Measurements from ENCODE around the gene DENR.
"Not testable (repeated sequence)": the region's sequence is repeated elsewhere in the genome, so short reads cannot be mapped to it uniquely, and the experiment has no call there.

Gene DENR

GRCh38 chr12:122795807-122796206, 43.2 kb downstream of the DENR start:
- H3K4me3 ChIP-seq (ENCODE audit: low read depth, low read length), result no peak overlapping the region
- H3K9me3 ChIP-seq (ENCODE audit: insufficient read depth, low read depth, low read length), result no peaks in the 10 kb centered on the region
- H3K4me1 ChIP-seq (ENCODE audit: control insufficient read depth in 1 of 2, insufficient read depth in 2 of 2, low read length in 2 of 2), result no peaks in the 10 kb centered on the region
- no peaks in the 10 kb centered on the region for H3K36me3 ChIP-seq (ENCODE audit: control insufficient read depth in 1 of 2, insufficient read depth in 2 of 2, low read length in 2 of 2)
- H3K9ac ChIP-seq (ENCODE audit: low read length), result no peak overlapping the region
- H3K4me2 ChIP-seq (ENCODE audit: low read length), result no peak overlapping the region
- no peak overlapping the region for H3K23ac ChIP-seq (ENCODE audit: low read length)
- H4K91ac ChIP-seq (ENCODE audit: low read depth, low read length), result no peak overlapping the region
- no peak overlapping the region for H4K8ac ChIP-seq (ENCODE audit: low read depth, low read length)
- H3K14ac ChIP-seq (ENCODE audit: low read length), result no peak overlapping the region
- no peak for DNase-seq
- H3K27me3 ChIP-seq (ENCODE audit: insufficient read depth, low read length), result no peaks in the 10 kb centered on the region
- no peaks in the 10 kb centered on the region for H3K79me2 ChIP-seq (ENCODE audit: control insufficient read depth, insufficient read depth, low read length, poor library complexity)
- no peak overlapping the region for H2BK5ac ChIP-seq (ENCODE audit: low read depth, low read length, poor library complexity)
- no peak overlapping the region for H2BK120ac ChIP-seq (ENCODE audit: insufficient read depth, low read length, poor library complexity)
- no peak overlapping the region for H2AK5ac ChIP-seq (ENCODE audit: low read length)
- no peak overlapping the region for H3K4ac ChIP-seq (ENCODE audit: low read depth, low read length)
- no peak overlapping the region for H2BK12ac ChIP-seq (ENCODE audit: low read length)
- no peak overlapping the region for H2AFZ ChIP-seq (ENCODE audit: insufficient read depth, low read length, poor library complexity)
- H3K27ac ChIP-seq (ENCODE audit: low read depth, low read length), result no peak overlapping the region
- no peak overlapping the region for H3K18ac ChIP-seq (ENCODE audit: low read length)
- no CpG with 5 or more reads among the region's 4 CpGs for WGBS (ENCODE audit: extremely low coverage, insufficient coverage, insufficient read length)
- no peaks in the 10 kb centered on the region for H3K79me1 ChIP-seq (ENCODE audit: low read length)
- H4K12ac ChIP-seq (ENCODE audit: low read depth, low read length), result no peak overlapping the region

- WGBS (ENCODE audit: extremely low coverage, insufficient coverage, insufficient read length), result no CpG with 5 or more reads among the region's 13 CpGs
- DNase-seq, result no peak
Measured at GRCh38 chr12:122799641-122800243, 47.1 kb downstream of the DENR start.

DNA sequence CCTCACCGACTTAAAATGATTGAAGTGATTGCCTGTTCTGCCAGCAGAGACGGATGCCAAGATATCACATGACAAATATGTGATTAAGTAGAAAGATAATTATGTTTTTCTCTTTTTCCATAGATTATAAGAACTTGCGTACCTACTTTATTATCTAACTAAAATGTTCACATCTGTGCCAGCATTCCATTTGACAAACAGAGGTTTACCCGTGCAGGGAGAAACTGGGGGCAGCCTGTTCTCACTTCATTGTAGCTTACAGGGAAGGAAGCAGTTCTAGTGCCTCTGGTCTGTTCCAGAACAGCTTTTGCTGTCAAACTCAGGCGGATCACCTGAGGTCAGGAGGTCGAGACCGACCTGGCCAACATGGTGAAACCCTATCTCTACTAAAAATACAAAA, 51.3 kb downstream of the DENR start:
- no peak overlapping the region for H3K9ac ChIP-seq (ENCODE audit: low read length)
- no peak overlapping the region for H2AK5ac ChIP-seq (ENCODE audit: low read length)
- H3K18ac ChIP-seq (ENCODE audit: low read length), result no peak overlapping the region
- no peak overlapping the region for H2BK5ac ChIP-seq (ENCODE audit: low read depth, low read length, poor library complexity)
- H4K8ac ChIP-seq (ENCODE audit: low read depth, low read length), result no peak overlapping the region
- no peak overlapping the region for H4K91ac ChIP-seq (ENCODE audit: low read depth, low read length)
- no peak overlapping the region for H3K23ac ChIP-seq (ENCODE audit: low read length)
- H3K9me3 ChIP-seq (ENCODE audit: insufficient read depth, low read depth, low read length), result no peaks in the 10 kb centered on the region
- H3K4me2 ChIP-seq (ENCODE audit: low read length), result no peak overlapping the region
- WGBS (ENCODE audit: extremely low coverage, insufficient coverage, insufficient read length), result no CpG with 5 or more reads among the region's 7 CpGs
- H2BK120ac ChIP-seq (ENCODE audit: insufficient read depth, low read length, poor library complexity), result no peak overlapping the region
- H3K27me3 ChIP-seq (ENCODE audit: insufficient read depth, low read length), result no peaks in the 10 kb centered on the region
- H4K12ac ChIP-seq (ENCODE audit: low read depth, low read length), result no peak overlapping the region
- H3K14ac ChIP-seq (ENCODE audit: low read length), result no peak overlapping the region
- no peaks in the 10 kb centered on the region for H3K79me2 ChIP-seq (ENCODE audit: control insufficient read depth, insufficient read depth, low read length, poor library complexity)
- H3K4me1 ChIP-seq (ENCODE audit: control insufficient read depth in 1 of 2, insufficient read depth in 2 of 2, low read length in 2 of 2), result peaks cover 0 to 2% of the 10 kb centered on the region in 2 experiments
- H3K36me3 ChIP-seq (ENCODE audit: control insufficient read depth in 1 of 2, insufficient read depth in 2 of 2, low read length in 2 of 2), result no peaks in the 10 kb centered on the region
- no peak overlapping the region for H3K4me3 ChIP-seq (ENCODE audit: low read depth, low read length)
- H3K27ac ChIP-seq (ENCODE audit: low read depth, low read length), result no peak overlapping the region
- no peaks in the 10 kb centered on the region for H3K79me1 ChIP-seq (ENCODE audit: low read length)
- H3K4ac ChIP-seq (ENCODE audit: low read depth, low read length), result no peak overlapping the region
- H2AFZ ChIP-seq (ENCODE audit: insufficient read depth, low read length, poor library complexity), result no peak overlapping the region
- H2BK12ac ChIP-seq (ENCODE audit: low read length), result no peak overlapping the region
- DNase-seq, result no peak

More at GRCh38 chr12:122799641-122800243, 47.1 kb downstream of the DENR start:
- Histone ChIP-seq H3K4me1 (ENCODE audit: control insufficient read depth in 1 of 2, insufficient read depth in 2 of 2, low read length in 2 of 2) (no peaks in the 10 kb centered on the region), H2BK5ac (ENCODE audit: low read depth, low read length, poor library complexity) (no peak overlapping the region), H3K79me2 (ENCODE audit: control insufficient read depth, insufficient read depth, low read length, poor library complexity) (no peaks in the 10 kb centered on the region), H2BK120ac (ENCODE audit: insufficient read depth, low read length, poor library complexity) (no peak overlapping the region), H3K4ac (ENCODE audit: low read depth, low read length) (no peak overlapping the region), H3K9ac (ENCODE audit: low read length) (no peak overlapping the region), H3K14ac (ENCODE audit: low read length) (no peak overlapping the region), H2AK5ac (ENCODE audit: low read length) (no peak overlapping the region), H2BK12ac (ENCODE audit: low read length) (no peak overlapping the region), H3K18ac (ENCODE audit: low read length) (no peak overlapping the region), H4K91ac (ENCODE audit: low read depth, low read length) (no peak overlapping the region), H3K4me3 (ENCODE audit: low read depth, low read length) (no peak overlapping the region), H3K27me3 (ENCODE audit: insufficient read depth, low read length) (no peaks in the 10 kb centered on the region), H3K23ac (ENCODE audit: low read length) (no peak overlapping the region), H2AFZ (ENCODE audit: insufficient read depth, low read length, poor library complexity) (no peak overlapping the region), H3K4me2 (ENCODE audit: low read length) (no peak overlapping the region), H4K8ac (ENCODE audit: low read depth, low read length) (no peak overlapping the region), H3K27ac (ENCODE audit: low read depth, low read length) (no peak overlapping the region), H3K79me1 (ENCODE audit: low read length) (no peaks in the 10 kb centered on the region), H4K12ac (ENCODE audit: low read depth, low read length) (no peak overlapping the region), H3K9me3 (ENCODE audit: insufficient read depth, low read depth, low read length) (no peaks in the 10 kb centered on the region), H3K36me3 (ENCODE audit: control insufficient read depth in 1 of 2, insufficient read depth in 2 of 2, low read length in 2 of 2) (no peaks in the 10 kb centered on the region)

DNA sequence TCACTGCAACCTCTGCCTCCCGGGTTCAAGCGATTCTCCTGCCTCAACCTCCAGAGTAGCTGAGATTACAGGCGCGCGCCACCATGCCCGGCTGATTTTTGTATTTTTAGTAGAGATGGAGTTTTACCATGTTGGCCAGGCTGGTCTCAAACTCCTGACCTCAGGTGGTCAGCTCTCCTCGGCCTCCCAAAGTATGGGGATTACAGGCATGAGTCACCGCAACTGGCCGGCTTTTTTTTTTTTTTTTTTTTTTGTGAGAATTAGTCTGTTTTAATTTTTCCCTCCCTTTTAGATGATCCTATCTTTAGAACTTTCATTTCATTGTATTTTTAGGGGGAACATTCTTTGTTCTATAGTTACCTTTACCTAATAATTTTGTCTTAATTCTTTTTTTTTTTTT, 52.3 kb downstream of the DENR start:
- not testable (repeated sequence) for H2BK120ac ChIP-seq (ENCODE audit: insufficient read depth, low read length, poor library complexity); H3K27me3 ChIP-seq (ENCODE audit: insufficient read depth, low read length); H3K18ac ChIP-seq (ENCODE audit: low read length); H4K91ac ChIP-seq (ENCODE audit: low read depth, low read length); H3K79me2 ChIP-seq (ENCODE audit: control insufficient read depth, insufficient read depth, low read length, poor library complexity); H3K14ac ChIP-seq (ENCODE audit: low read length); H4K8ac ChIP-seq (ENCODE audit: low read depth, low read length); H3K9me3 ChIP-seq (ENCODE audit: insufficient read depth, low read depth, low read length); H2AK5ac ChIP-seq (ENCODE audit: low read length); H3K9ac ChIP-seq (ENCODE audit: low read length); DNase-seq; H2AFZ ChIP-seq (ENCODE audit: insufficient read depth, low read length, poor library complexity); H3K4me1 ChIP-seq (ENCODE audit: control insufficient read depth in 1 of 2, insufficient read depth in 2 of 2, low read length in 2 of 2); H3K4ac ChIP-seq (ENCODE audit: low read depth, low read length); H2BK12ac ChIP-seq (ENCODE audit: low read length); H3K23ac ChIP-seq (ENCODE audit: low read length); H3K79me1 ChIP-seq (ENCODE audit: low read length); H4K12ac ChIP-seq (ENCODE audit: low read depth, low read length); H3K4me2 ChIP-seq (ENCODE audit: low read length); H3K36me3 ChIP-seq (ENCODE audit: control insufficient read depth in 1 of 2, insufficient read depth in 2 of 2, low read length in 2 of 2); H3K27ac ChIP-seq (ENCODE audit: low read depth, low read length); H2BK5ac ChIP-seq (ENCODE audit: low read depth, low read length, poor library complexity); H3K4me3 ChIP-seq (ENCODE audit: low read depth, low read length)
- no CpG with 5 or more reads among the region's 9 CpGs for WGBS (ENCODE audit: extremely low coverage, insufficient coverage, insufficient read length)

Data from trophoblast cell (in vitro differentiated cells and primary cell).